H9 (cell line): ENCODE data around the gene MED13L. TPM values are rescaled to one million over a fixed set of nuclear protein-coding genes. Genes with fewer than 3 reads are reported as not detected.

Experiments
- DNase-seq: peaks from one replicate; pipeline ENCODE4 v3.0.0-alpha.2; 2017
- H2AFZ ChIP-seq: one replicate; pipeline ENCODE4 v1.6.1; 2013; ENCODE audit warnings: mild to moderate bottlenecking, low read length, control low read depth, moderate library complexity
- H2AK5ac ChIP-seq: 2 replicates; pipeline ENCODE4 v1.6.1; 2013; ENCODE audit warnings: low read length, control low read depth, mixed read lengths; ENCODE audit not compliant: insufficient read length
- H2BK120ac ChIP-seq: one replicate; pipeline ENCODE4 v1.6.1; 2013; ENCODE audit warnings: low read depth, mild to moderate bottlenecking, low read length, control low read depth, inconsistent platforms; ENCODE audit not compliant: poor library complexity, severe bottlenecking
- H2BK12ac ChIP-seq: 2 replicates; pipeline ENCODE4 v1.6.1; 2013; ENCODE audit warnings: low read length, control low read depth, mixed read lengths, low read depth; ENCODE audit not compliant: insufficient read length
- H2BK15ac ChIP-seq: 2 replicates; pipeline ENCODE4 v1.6.1; 2013; ENCODE audit warnings: low read depth, low read length, control low read depth
- H2BK20ac ChIP-seq: one replicate; pipeline ENCODE4 v1.6.1; 2013; ENCODE audit warnings: low read depth, mild to moderate bottlenecking, low read length, control low read depth, inconsistent platforms; ENCODE audit not compliant: poor library complexity, severe bottlenecking
- H2BK5ac ChIP-seq: 2 replicates; pipeline ENCODE4 v1.6.1; 2013; ENCODE audit warnings: low read length, control low read depth, mixed read lengths; ENCODE audit not compliant: insufficient read length
- H3K14ac ChIP-seq: 2 replicates; pipeline ENCODE4 v1.6.1; 2013; ENCODE audit warnings: low read length, control low read depth; ENCODE audit not compliant: insufficient read depth
- H3K18ac ChIP-seq: 2 replicates; pipeline ENCODE4 v1.6.1; 2013; ENCODE audit warnings: low read depth, mild to moderate bottlenecking, mixed read lengths, low read length, control low read depth; ENCODE audit not compliant: insufficient read length
- H3K23ac ChIP-seq: 2 replicates; pipeline ENCODE4 v1.6.1; 2013; ENCODE audit warnings: low read length, control low read depth, mixed read lengths, low read depth; ENCODE audit not compliant: insufficient read length
- H3K23me2 ChIP-seq: 2 replicates; pipeline ENCODE4 v1.6.1; 2013; ENCODE audit warnings: low read depth, mild to moderate bottlenecking, mixed read lengths, low read length, control low read depth; ENCODE audit not compliant: insufficient read length, poor library complexity, severe bottlenecking
- H3K27ac ChIP-seq: 2 replicates; pipeline ENCODE4 v1.5.1; 2013; ENCODE audit warnings: low read length, control low read depth, mixed read lengths, low read depth; ENCODE audit not compliant: insufficient read length
- H3K27me3 ChIP-seq: 2 replicates; pipeline ENCODE4 v1.6.1; 2013; ENCODE audit warnings: low read length, control low read depth, inconsistent platforms; ENCODE audit not compliant: insufficient read depth
- H3K4ac ChIP-seq: 2 replicates; pipeline ENCODE4 v1.6.1; 2013; ENCODE audit warnings: low read depth, mild to moderate bottlenecking, control low read depth, inconsistent platforms, low read length, moderate library complexity
- H3K4me1 ChIP-seq: 2 replicates; pipeline ENCODE4 v1.6.1; 2013; ENCODE audit warnings: low read length, control low read depth, inconsistent platforms; ENCODE audit not compliant: insufficient read depth
- H3K4me2 ChIP-seq: 2 replicates; pipeline ENCODE4 v1.6.1; 2013; ENCODE audit warnings: low read length, control low read depth, mixed read lengths; ENCODE audit not compliant: insufficient read length, insufficient read depth
- H3K56ac ChIP-seq: 2 replicates; pipeline ENCODE4 v1.6.1; 2013; ENCODE audit warnings: low read depth, mild to moderate bottlenecking, mixed read lengths, low read length, control low read depth; ENCODE audit not compliant: insufficient read length
- H3K79me1 ChIP-seq: 2 replicates; pipeline ENCODE4 v1.6.1; 2013; ENCODE audit warnings: low read depth, mild to moderate bottlenecking, moderate library complexity, low read length, control low read depth, inconsistent platforms; ENCODE audit not compliant: insufficient read depth, poor library complexity, severe bottlenecking
- H3K79me2 ChIP-seq: 2 replicates; pipeline ENCODE4 v1.6.1; 2013; ENCODE audit warnings: low read length, control low read depth, inconsistent platforms; ENCODE audit not compliant: insufficient read depth
- H3K9ac ChIP-seq: 2 replicates; pipeline ENCODE4 v1.6.1; 2013; ENCODE audit warnings: low read length, control low read depth, mixed read lengths; ENCODE audit not compliant: insufficient read length; ENCODE audit errors: extremely low read depth
- H3K9me3 ChIP-seq: one replicate; pipeline ENCODE4 v1.6.1; 2013; ENCODE audit warnings: low read depth, low read length, inconsistent platforms; ENCODE audit not compliant: control insufficient read depth
- H3T11ph ChIP-seq: one replicate; pipeline ENCODE4 v1.6.1; 2013; ENCODE audit warnings: mild to moderate bottlenecking, low read length, control low read depth, inconsistent platforms
- H4K20me1 ChIP-seq: one replicate; pipeline ENCODE4 v1.6.1; 2013; ENCODE audit not compliant: control insufficient read depth, insufficient read length, insufficient read depth
- H4K5ac ChIP-seq: 2 replicates; pipeline ENCODE4 v1.6.1; 2013; ENCODE audit warnings: low read depth, mild to moderate bottlenecking, mixed read lengths, low read length, control low read depth; ENCODE audit not compliant: insufficient read length
- H4K8ac ChIP-seq: replicated peaks from 2 replicates; pipeline ENCODE4 v1.6.1; 2013; ENCODE audit warnings: low read length, control low read depth, mixed read lengths, low read depth; ENCODE audit not compliant: insufficient read length
- H4K91ac ChIP-seq: 2 replicates; pipeline ENCODE4 v1.6.1; 2013; ENCODE audit warnings: low read depth, mild to moderate bottlenecking, moderate library complexity, mixed read lengths, low read length, control low read depth; ENCODE audit not compliant: insufficient read length
- H3K27ac Mint-ChIP-seq, 3 experiments: 2 replicates in 2 of 3; 3 replicates in 1 of 3; pipeline ENCODE4 v1.8.0; 2020 to 2021; ENCODE audit warnings: mixed read lengths in 3 of 3, mild to moderate bottlenecking in 1 of 3, moderate library complexity in 1 of 3
- H3K27me3 Mint-ChIP-seq: 2 replicates; pipeline ENCODE4 v1.8.0; 2021; ENCODE audit warnings: low read depth, mild to moderate bottlenecking, moderate library complexity, mixed read lengths
- H3K36me3 Mint-ChIP-seq, 3 experiments: 2 replicates in 2 of 3; 3 replicates in 1 of 3; pipeline ENCODE4 v1.8.0; 2020 to 2021; ENCODE audit warnings: low read depth in 3 of 3, mixed read lengths in 3 of 3; ENCODE audit not compliant: insufficient read depth in 1 of 3
- H3K4me1 Mint-ChIP-seq, 2 experiments: 2 replicates each; pipeline ENCODE4 v1.8.0; 2020; ENCODE audit warnings: mixed read lengths in 2 of 2
- H3K4me3 Mint-ChIP-seq, 2 experiments: 2 replicates in 1 of 2; 3 replicates in 1 of 2; pipeline ENCODE4 v1.8.0; 2020 to 2021; ENCODE audit warnings: mild to moderate bottlenecking in 2 of 2, mixed read lengths in 2 of 2, moderate library complexity in 1 of 2
- H3K9me3 Mint-ChIP-seq, 2 experiments: 2 replicates in 1 of 2; 3 replicates in 1 of 2; pipeline ENCODE4 v1.8.0; 2020; ENCODE audit warnings: mild to moderate bottlenecking in 2 of 2, mixed read lengths in 2 of 2, moderate library complexity in 1 of 2
- CTCF ChIP-seq: fragments of 200-600 bp; sonication (generic); conservative IDR thresholded peaks from 3 replicates; pipeline ENCODE4 v1.8.0; 2021; ENCODE audit warnings: antibody characterized with exemption, mild to moderate bottlenecking
- WGBS: extraction: QIAGEN DNeasy Blood & Tissue Kit; methylation state at CpG from one replicate; pipeline ENCODE4 v1.1.7; 2013; ENCODE audit warnings: missing lambda C conversion rate, low lambda C conversion rate, mixed read lengths; ENCODE audit not compliant: insufficient read length; ENCODE audit errors: extremely low coverage; 5-methylcytosine and 5-hydroxymethylcytosine counted together
- total RNA-seq: library from RNA; stranded (reverse); gene quantifications from 2 replicates; pipeline ENCODE4 v1.2.1, GENCODE V29; 2021

Gene MED13L
- total RNA-seq, 1 experiment from 2014 or later: 52.4 TPM

DNA sequence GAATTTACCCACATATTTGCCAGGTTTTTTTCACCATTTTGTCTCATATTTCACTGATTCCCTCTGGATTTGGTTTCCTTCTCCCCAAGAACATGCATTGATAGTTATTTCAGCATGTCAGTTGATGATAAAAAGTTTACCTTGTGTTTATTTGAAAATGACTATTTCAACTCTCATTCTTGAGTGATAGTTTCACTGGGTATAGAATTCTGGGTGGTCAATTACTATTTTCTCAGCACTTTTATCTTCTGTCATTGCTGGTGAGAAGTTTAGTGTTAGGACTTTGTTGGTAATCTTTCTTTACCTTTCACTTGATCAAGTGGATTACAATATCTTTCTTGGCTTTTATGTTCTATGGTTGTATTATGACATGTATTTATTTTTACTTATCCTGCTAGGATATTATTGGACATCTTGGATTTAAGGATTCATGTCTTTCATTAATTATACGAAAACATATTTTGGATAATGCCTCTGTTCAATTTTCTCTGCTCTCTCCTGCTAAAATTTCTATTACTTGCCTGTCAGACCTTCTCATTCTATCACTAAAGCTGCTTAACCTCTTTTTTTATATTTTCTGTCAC lies 338.6 kb downstream of the MED13L start:
- no peak overlapping the region for H3T11ph ChIP-seq
- TF ChIP-seq CTCF: no peak
- H3K4ac ChIP-seq: no peak overlapping the region
- no peaks in the 10 kb centered on the region for H3K79me1 ChIP-seq
- no peak overlapping the region for H3K9ac ChIP-seq
- no peak overlapping the region for H3K18ac ChIP-seq
- DNase-seq: no peak
- H3K27ac ChIP-seq: no peak overlapping the region
- no peak overlapping the region for H3K23ac ChIP-seq
- H4K20me1 ChIP-seq: no peaks in the 10 kb centered on the region
- H3K27me3 ChIP-seq: no peaks in the 10 kb centered on the region
- no peaks in the 10 kb centered on the region for H3K23me2 ChIP-seq
- H2BK5ac ChIP-seq: no peak overlapping the region
- H4K8ac ChIP-seq: no peak overlapping the region
- Mint-ChIP-seq H3K4me1 (no peaks in the 10 kb centered on the region), H3K36me3 (peaks cover 0 to 9% (median 2%) of the 10 kb centered on the region in 3 experiments; a peak in 5 of 7 replicates), H3K27me3 (no peaks in the 10 kb centered on the region; the same call in none of the 2 replicates), H3K27ac (no peak overlapping the region), H3K4me3 (no peak overlapping the region), H3K9me3 (peaks cover 9 to 11% of the 10 kb centered on the region in 2 experiments)
- H3K14ac ChIP-seq: no peak overlapping the region
- H3K56ac ChIP-seq: no peak overlapping the region
- H3K9me3 ChIP-seq: no peaks in the 10 kb centered on the region
- H2BK12ac ChIP-seq: no peak overlapping the region
- H4K5ac ChIP-seq: no peak overlapping the region
- H2AK5ac ChIP-seq: no peak overlapping the region
- H3K4me1 ChIP-seq: no peaks in the 10 kb centered on the region
- H3K79me2 ChIP-seq: no peaks in the 10 kb centered on the region
- H3K4me2 ChIP-seq: no peak overlapping the region
- H2BK20ac ChIP-seq: no peak overlapping the region
- no peak overlapping the region for H2BK120ac ChIP-seq
- no peak overlapping the region for H2AFZ ChIP-seq
- no CpG with 5 or more reads among the region's 1 CpG for WGBS
- no peak overlapping the region for H2BK15ac ChIP-seq
- H4K91ac ChIP-seq: no peak overlapping the region
